CD14-positive monocyte (primary cell): ENCODE measurements around the gene TEX29. TPM values are rescaled to one million over a fixed set of nuclear protein-coding genes. Genes with fewer than 3 reads are reported as not detected.

Experiments used
- DNase-seq, 3 donors: peaks; one replicate each; pipeline ENCODE4 v3.0.0-alpha.2; 2011 to 2022
- H2AFZ ChIP-seq: 2 replicates; pipeline ENCODE4 v1.6.0; 2012; ENCODE audit warnings: mild to moderate bottlenecking, low read depth, low read length, inconsistent platforms; ENCODE audit not compliant: insufficient read depth, poor library complexity, severe bottlenecking
- H3K27ac ChIP-seq, 2 donors: 1 replicate in 1 of 2; 2 replicates in 1 of 2; pipeline ENCODE4 v1.5.1; 2012 to 2013; ENCODE audit warnings: low read length in 2 of 2, control low read depth in 1 of 2, inconsistent platforms in 1 of 2, low read depth in 1 of 2, mild to moderate bottlenecking in 1 of 2
- H3K27me3 ChIP-seq, 2 donors: one replicate each; pipeline versions ENCODE4 v1.6.0 to v1.6.1; 2011 to 2013; ENCODE audit warnings: low read length in 2 of 2; ENCODE audit not compliant: control insufficient read depth in 2 of 2, insufficient read depth in 2 of 2
- H3K36me3 ChIP-seq, 2 donors: replicated peaks in 1 of 2; 1 replicate in 1 of 2; 2 replicates in 1 of 2; pipeline versions ENCODE4 v1.5.1 to v1.6.1; 2012 to 2013; ENCODE audit warnings: low read length in 2 of 2, control low read depth in 1 of 2, inconsistent platforms in 1 of 2, mild to moderate bottlenecking in 1 of 2; ENCODE audit not compliant: insufficient read depth in 2 of 2, control insufficient read depth in 1 of 2
- H3K4me1 ChIP-seq, 2 donors: 1 replicate in 1 of 2; 2 replicates in 1 of 2; pipeline versions ENCODE4 v1.5.1 to v1.6.1; 2012 to 2013; ENCODE audit warnings: low read length in 2 of 2, control low read depth in 1 of 2, inconsistent platforms in 1 of 2, mild to moderate bottlenecking in 1 of 2, moderate library complexity in 1 of 2; ENCODE audit not compliant: insufficient read depth in 2 of 2, control insufficient read depth in 1 of 2
- H3K4me2 ChIP-seq: replicated peaks from 2 replicates; pipeline ENCODE3; 2012; ENCODE audit warnings: low read length, moderate library complexity, mild to moderate bottlenecking; ENCODE audit not compliant: poor library complexity, severe bottlenecking; ENCODE audit errors: extremely low read depth
- H3K4me3 ChIP-seq, 3 experiments: fragments of 200-600 bp in 1 of 3; sonication (generic) in 1 of 3; replicated peaks in 1 of 3; 1 replicate in 2 of 3; 2 replicates in 1 of 3; pipeline ENCODE4 v1.5.1; 2011 to 2013; ENCODE audit warnings: low read length in 3 of 3, mild to moderate bottlenecking in 3 of 3, control low read depth in 2 of 3, low read depth in 2 of 3, inconsistent platforms in 1 of 3, moderate library complexity in 1 of 3
- H3K79me2 ChIP-seq: 2 replicates; pipeline ENCODE4 v1.6.0; 2012; ENCODE audit warnings: mild to moderate bottlenecking, control low read depth, inconsistent platforms, low read length, moderate library complexity; ENCODE audit not compliant: insufficient read depth
- H3K9ac ChIP-seq: 2 replicates; pipeline ENCODE4 v1.6.0; 2017; ENCODE audit warnings: low read length, mild to moderate bottlenecking; ENCODE audit not compliant: insufficient read depth, poor library complexity, severe bottlenecking
- H3K9me3 ChIP-seq, 2 donors: replicated peaks in 1 of 2; 1 replicate in 1 of 2; 2 replicates in 1 of 2; pipeline versions ENCODE4 v1.5.1 to v1.6.1; 2012 to 2013; ENCODE audit warnings: low read length in 2 of 2, control low read depth in 1 of 2; ENCODE audit not compliant: control insufficient read depth in 1 of 2, insufficient read depth in 1 of 2
- H4K20me1 ChIP-seq: 2 replicates; pipeline ENCODE4 v1.6.0; 2012; ENCODE audit warnings: mild to moderate bottlenecking, low read length, control low read depth, moderate library complexity; ENCODE audit not compliant: insufficient read depth
- H3K27ac Mint-ChIP-seq, 7 donors: one replicate each; pipeline ENCODE4 v1.8.0; 2020; ENCODE audit warnings: mild to moderate bottlenecking in 7 of 7, mixed read lengths in 7 of 7, moderate library complexity in 6 of 7, inconsistent platforms in 2 of 7
- H3K27me3 Mint-ChIP-seq, 3 donors: one replicate each; pipeline ENCODE4 v1.8.0; 2021 to 2022; ENCODE audit warnings: low read depth in 3 of 3, mild to moderate bottlenecking in 3 of 3, mixed read lengths in 3 of 3, moderate library complexity in 3 of 3, inconsistent platforms in 1 of 3
- H3K36me3 Mint-ChIP-seq, 2 donors: one replicate each; pipeline ENCODE4 v1.8.0; 2020; ENCODE audit warnings: mixed read lengths in 2 of 2, inconsistent platforms in 1 of 2, mild to moderate bottlenecking in 1 of 2
- H3K4me1 Mint-ChIP-seq: one replicate; pipeline ENCODE4 v1.8.0; 2020; ENCODE audit warnings: mild to moderate bottlenecking, mixed read lengths
- H3K4me3 Mint-ChIP-seq, 2 donors: one replicate each; pipeline ENCODE4 v1.8.0; 2020; ENCODE audit warnings: mild to moderate bottlenecking in 2 of 2, mixed read lengths in 2 of 2, moderate library complexity in 1 of 2
- H3K9me3 Mint-ChIP-seq, 7 donors: one replicate each; pipeline ENCODE4 v1.8.0; 2020 to 2022; ENCODE audit warnings: mixed read lengths in 7 of 7, mild to moderate bottlenecking in 6 of 7, moderate library complexity in 6 of 7, inconsistent platforms in 2 of 7
- CTCF ChIP-seq: fragments of 200-600 bp; IDR thresholded peaks from one replicate; pipeline ENCODE4 v1.8.0; 2022; ENCODE audit warnings: antibody characterized with exemption, mild to moderate bottlenecking
- WGBS: methylation state at CpG from one replicate; pipeline ENCODE4 v1.1.5; 2013; ENCODE audit warnings: missing lambda C conversion rate; ENCODE audit not compliant: insufficient coverage; 5-methylcytosine and 5-hydroxymethylcytosine counted together
- intact Hi-C, 2 donors: fragments of 100-400 bp; cut with micrococcal nuclease; formaldehyde crosslinking; loops; one replicate each; pipeline versions ENCODE4 v1.15.0 to v1.15.1; 2023
- polyA plus RNA-seq, 3 donors: library from polyadenylated mRNA; depleted of rRNA in 1 of 3; unstranded in 2 of 3; stranded (reverse) in 1 of 3; fragments of 300-500 nt in 2 of 3; fragments of >200 nt in 1 of 3; fragmentation: Illumina TruSeq in 2 of 3; gene quantifications; 1 replicate in 2 of 3; 2 replicates in 1 of 3; pipeline ENCODE4 v1.2.3, GENCODE V29; 2012 to 2021

TEX29 gene
- polyA plus RNA-seq, 3 donors: 0.27 to 0.29 TPM; not detected in 1

GRCh38 chr13:111339366-111340143 is 19.1 kb downstream of the TEX29 start:
- no peaks in the 10 kb centered on the region for H4K20me1 ChIP-seq
- peaks cover 0 to 30% of the 10 kb centered on the region in 2 donors for H3K9me3 ChIP-seq
- H3K9ac ChIP-seq: no peak overlapping the region
- no peaks in the 10 kb centered on the region for H3K27me3 ChIP-seq
- H3K4me3 ChIP-seq: no peak overlapping the region
- 96% methylated on average over 14 of the region's 29 CpGs for WGBS
- H3K36me3 Mint-ChIP-seq: no peaks in the 10 kb centered on the region
- H3K79me2 ChIP-seq: no peaks in the 10 kb centered on the region
- H3K27me3 Mint-ChIP-seq: peaks cover 0 to 2% (median 1%) of the 10 kb centered on the region in 3 donors
- peaks cover 7 to 21% (median 14%) of the 10 kb centered on the region in 7 donors for H3K9me3 Mint-ChIP-seq
- H3K4me3 Mint-ChIP-seq: no peak overlapping the region
- no peaks in the 10 kb centered on the region for H3K4me1 ChIP-seq
- no peaks in the 10 kb centered on the region for H3K36me3 ChIP-seq
- H3K4me1 Mint-ChIP-seq: no peaks in the 10 kb centered on the region
- no peak for DNase-seq
- no peak for TF ChIP-seq CTCF
- H3K27ac ChIP-seq: no peak overlapping the region
- intact Hi-C loops: no loop called here
- no peak overlapping the region for H3K4me2 ChIP-seq
- no peak overlapping the region for H2AFZ ChIP-seq
- no peak overlapping the region for H3K27ac Mint-ChIP-seq

DNA sequence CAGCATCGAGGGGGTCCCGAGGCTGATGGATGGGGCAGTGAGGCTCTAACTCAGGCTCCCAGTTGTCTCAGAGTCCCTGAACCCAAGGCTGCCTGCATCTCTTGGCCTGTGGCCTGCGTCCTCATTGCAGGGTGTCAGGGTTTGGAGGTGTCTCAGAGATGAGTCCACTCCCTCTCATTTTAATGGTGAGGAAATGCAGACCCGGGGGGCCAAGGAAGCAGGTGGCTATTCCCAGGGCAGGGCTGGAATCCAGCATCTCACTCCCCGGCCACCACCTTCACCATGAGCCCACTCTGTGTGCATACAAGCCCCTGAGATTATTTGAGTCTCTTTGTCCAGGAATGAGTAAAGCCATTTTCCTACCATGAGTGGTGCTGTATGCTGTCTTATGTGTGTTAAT is 21.4 kb downstream of the TEX29 start:
- no peak for TF ChIP-seq CTCF
- H3K27me3 Mint-ChIP-seq: peaks cover 0 to 2% (median 1%) of the 10 kb centered on the region in 3 donors
- no peaks in the 10 kb centered on the region for H3K79me2 ChIP-seq
- H3K9ac ChIP-seq: no peak overlapping the region
- no peaks in the 10 kb centered on the region for H4K20me1 ChIP-seq
- no peak overlapping the region for H3K27ac Mint-ChIP-seq
- no peak for DNase-seq
- peaks cover 5 to 23% (median 14%) of the 10 kb centered on the region in 7 donors for H3K9me3 Mint-ChIP-seq
- no peaks in the 10 kb centered on the region for H3K4me1 ChIP-seq
- H3K4me2 ChIP-seq: no peak overlapping the region
- no peak overlapping the region for H2AFZ ChIP-seq
- H3K27me3 ChIP-seq: no peaks in the 10 kb centered on the region
- intact Hi-C loops: no loop called here
- H3K9me3 ChIP-seq: peaks cover 0 to 37% of the 10 kb centered on the region in 2 donors
- H3K36me3 ChIP-seq: no peaks in the 10 kb centered on the region
- no peaks in the 10 kb centered on the region for H3K4me1 Mint-ChIP-seq
- H3K27ac ChIP-seq: no peak overlapping the region
- 95% methylated on average over 3 of the region's 5 CpGs for WGBS
- H3K4me3 Mint-ChIP-seq: no peak overlapping the region
- H3K4me3 ChIP-seq: no peak overlapping the region
- H3K36me3 Mint-ChIP-seq: no peaks in the 10 kb centered on the region
